B cell (primary cell): ENCODE measurements around the gene USB1. TPM values are rescaled to one million over a fixed set of nuclear protein-coding genes. Genes with fewer than 3 reads are reported as not detected.

Experiments used
- ATAC-seq: fragments of 200-7000 bp; cut with Tn5 transposase; one replicate; pipeline ENCODE4 v1.10.0; 2021; ENCODE audit warnings: low read depth, mild to moderate bottlenecking, moderate number of reproducible peaks, moderate library complexity
- CTCF ChIA-PET: fragments of 350-600 bp; sonication (Branson Sonifier 250); formaldehyde crosslinking; loops from one replicate; lab custom pipeline; 2021; ENCODE audit warnings: antibody characterized with exemption, inconsistent platforms; lab: Charles Lee
- POLR2A ChIA-PET: fragments of 350-600 bp; sonication (Branson Sonifier 250); formaldehyde crosslinking; loops from one replicate; lab custom pipeline; 2021; ENCODE audit warnings: antibody characterized with exemption; lab: Charles Lee
- DNase-seq: peaks from one replicate; pipeline ENCODE4 v3.0.0; 2013
- H2AFZ ChIP-seq: 2 replicates; pipeline ENCODE4 v1.6.1; 2012; ENCODE audit warnings: mild to moderate bottlenecking, low read depth, low read length; ENCODE audit not compliant: insufficient read depth, poor library complexity, severe bottlenecking
- H3K27ac ChIP-seq, 2 donors: 1 replicate in 1 of 2; 2 replicates in 1 of 2; pipeline ENCODE4 v1.5.1; 2012 to 2013; ENCODE audit warnings: low read length in 2 of 2, mild to moderate bottlenecking in 2 of 2, moderate library complexity in 1 of 2
- H3K27me3 ChIP-seq, 4 experiments: fragments of 200-600 bp in 1 of 4; sonication (generic) in 1 of 4; replicated peaks in 1 of 4; 1 replicate in 2 of 4; 2 replicates in 2 of 4; pipeline versions ENCODE4 v1.6.1 to v1.7.0; 2013 to 2016; ENCODE audit warnings: low read length in 3 of 4, mild to moderate bottlenecking in 2 of 4, mixed read lengths in 1 of 4, moderate library complexity in 1 of 4; ENCODE audit not compliant: insufficient read depth in 4 of 4, control insufficient read depth in 3 of 4; ENCODE audit errors: control extremely low read depth in 1 of 4
- H3K36me3 ChIP-seq, 2 experiments: replicated peaks in 1 of 2; 1 replicate in 1 of 2; 2 replicates in 1 of 2; pipeline versions ENCODE4 v1.6.1 to v1.7.1; 2013; ENCODE audit warnings: low read length in 1 of 2; ENCODE audit not compliant: insufficient read depth in 2 of 2, control insufficient read depth in 1 of 2; ENCODE audit errors: control extremely low read depth in 1 of 2, extremely low read depth in 1 of 2
- H3K4me1 ChIP-seq, 2 donors: fragments of 200-600 bp in 1 of 2; sonication (generic) in 1 of 2; 1 replicate in 1 of 2; 2 replicates in 1 of 2; pipeline versions ENCODE4 v1.5.1 to v1.6.1; 2013 to 2017; ENCODE audit warnings: low read length in 2 of 2; ENCODE audit not compliant: control insufficient read depth in 2 of 2, insufficient read depth in 2 of 2
- H3K4me2 ChIP-seq: replicated peaks from 2 replicates; pipeline ENCODE3; 2012; ENCODE audit warnings: mild to moderate bottlenecking, low read depth, low read length; ENCODE audit not compliant: poor library complexity, severe bottlenecking
- H3K4me3 ChIP-seq, 5 experiments: fragments of 200-600 bp in 1 of 5; sonication (generic) in 1 of 5; 1 replicate in 3 of 5; 2 replicates in 2 of 5; pipeline versions ENCODE4 v1.5.1 to v1.7.0; 2011 to 2016; ENCODE audit warnings: low read length in 4 of 5, mild to moderate bottlenecking in 4 of 5, low read depth in 2 of 5, control low read depth in 1 of 5, moderate library complexity in 1 of 5; ENCODE audit not compliant: insufficient read depth in 1 of 5; ENCODE audit errors: control extremely low read depth in 1 of 5, extremely low read depth in 1 of 5
- H3K79me2 ChIP-seq: fragments of 200-600 bp; sonication (generic); one replicate; pipeline ENCODE4 v1.6.0; 2016; ENCODE audit warnings: low read length; ENCODE audit not compliant: control insufficient read depth, insufficient read depth
- H3K9ac ChIP-seq: fragments of 200-600 bp; sonication (generic); 2 replicates; pipeline ENCODE4 v1.6.1; 2017; ENCODE audit warnings: mild to moderate bottlenecking, low read length, moderate library complexity
- H3K9me3 ChIP-seq, 3 donors: one replicate each; pipeline versions ENCODE4 v1.6.1 to v1.7.1; 2013; ENCODE audit warnings: low read length in 2 of 3; ENCODE audit not compliant: control insufficient read depth in 2 of 3, insufficient read depth in 1 of 3; ENCODE audit errors: control extremely low read depth in 1 of 3
- H4K20me1 ChIP-seq: 2 replicates; pipeline ENCODE4 v1.6.0; 2012; ENCODE audit warnings: mild to moderate bottlenecking, low read length; ENCODE audit not compliant: insufficient read depth, control insufficient read depth, poor library complexity, severe bottlenecking
- H3K27ac Mint-ChIP-seq: one replicate; pipeline ENCODE4 v1.8.0; 2021; ENCODE audit warnings: mixed read lengths
- H3K27me3 Mint-ChIP-seq: one replicate; pipeline ENCODE4 v1.8.0; 2021; ENCODE audit warnings: mixed read lengths
- H3K4me1 Mint-ChIP-seq: one replicate; pipeline ENCODE4 v1.8.0; 2021; ENCODE audit warnings: mixed read lengths
- H3K4me3 Mint-ChIP-seq: one replicate; pipeline ENCODE4 v1.8.0; 2021; ENCODE audit warnings: mixed read lengths
- H3K9me3 Mint-ChIP-seq: one replicate; pipeline ENCODE4 v1.8.0; 2022; ENCODE audit warnings: mixed read lengths; ENCODE audit not compliant: insufficient read depth
- EZH2 ChIP-seq: IDR thresholded peaks from 2 replicates; pipeline ENCODE4 v1.6.1; 2012; ENCODE audit warnings: borderline replicate concordance, low read depth, mild to moderate bottlenecking, moderate library complexity, low read length; ENCODE audit not compliant: insufficient read depth, poor library complexity, severe bottlenecking
- WGBS: methylation state at CpG from one replicate; pipeline ENCODE4 v1.1.5; 2013; ENCODE audit warnings: missing lambda C conversion rate; ENCODE audit not compliant: insufficient coverage; 5-methylcytosine and 5-hydroxymethylcytosine counted together
- intact Hi-C: fragments of 100-400 bp; cut with micrococcal nuclease; formaldehyde crosslinking; loops from one replicate; pipeline ENCODE4 v1.10.0; 2022
- polyA plus RNA-seq: library from polyadenylated mRNA; depleted of rRNA; stranded (reverse); fragments of >200 nt; gene quantifications from 2 replicates; pipeline ENCODE4 v1.2.3, GENCODE V29; 2012
- total RNA-seq, 2 donors: library from RNA; stranded (reverse); fragments of 120-200 nt in 1 of 2; gene quantifications; 1 replicate in 1 of 2; 2 replicates in 1 of 2; pipeline versions ENCODE4 v1.2.3 to v1.2.4, GENCODE V29; 2013 to 2022
- TF ChIP-seq, protein P1 (sequence below): fragments of 200-600 bp; IDR thresholded peaks from one replicate; pipeline ENCODE4 v1.8.0; 2022; ENCODE audit warnings: antibody characterized with exemption, mild to moderate bottlenecking

USB1 gene
- total and polyA plus RNA-seq, 2 donors (not counting 1 experiment from before 2014, with no cell fraction given) = 32.8 to 37.0 TPM

DNA sequence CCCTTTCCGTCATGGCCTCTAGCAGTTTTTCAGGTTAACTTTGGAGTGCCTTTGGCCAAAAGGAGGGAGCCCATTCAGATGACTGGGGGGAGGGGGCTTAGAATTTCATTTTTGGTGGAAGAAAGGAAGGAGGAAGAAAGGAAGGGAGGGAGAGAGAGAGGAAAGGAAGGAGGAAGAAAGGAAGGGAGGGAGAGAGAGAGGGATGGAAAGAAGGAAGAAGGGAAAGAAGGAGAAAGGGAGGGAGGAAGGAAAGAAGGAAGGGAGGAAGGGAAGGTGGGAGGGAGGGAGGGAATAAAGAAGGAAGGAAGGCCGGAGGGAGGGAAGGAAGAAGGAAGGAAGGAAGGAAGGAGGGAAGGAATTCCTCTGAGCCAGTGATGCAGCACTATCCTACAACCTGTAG lies 50.1 kb downstream of the USB1 start:
- POLR2A ChIA-PET = no interaction called here
- Histone ChIP-seq H3K27me3 (no peaks in the 10 kb centered on the region), H3K4me2 (no peak overlapping the region), H3K9me3 (peaks cover 0 to 3% (median 0%) of the 10 kb centered on the region in 3 donors), H3K36me3 (no peaks in the 10 kb centered on the region), H3K4me1 (no peaks in the 10 kb centered on the region), H2AFZ (no peak overlapping the region), H3K4me3 (no peak overlapping the region), H3K79me2 (no peaks in the 10 kb centered on the region), H3K27ac (no peak overlapping the region), H3K9ac (no peak overlapping the region), H4K20me1 (no peaks in the 10 kb centered on the region)
- H3K9me3 Mint-ChIP-seq = no peaks in the 10 kb centered on the region
- H3K27me3 Mint-ChIP-seq = peaks cover 5% of the 10 kb centered on the region
- no peak overlapping the region for H3K4me3 Mint-ChIP-seq
- CTCF ChIA-PET = no interaction called here
- no peak for TF ChIP-seq EZH2
- TF ChIP-seq, protein P1, sequence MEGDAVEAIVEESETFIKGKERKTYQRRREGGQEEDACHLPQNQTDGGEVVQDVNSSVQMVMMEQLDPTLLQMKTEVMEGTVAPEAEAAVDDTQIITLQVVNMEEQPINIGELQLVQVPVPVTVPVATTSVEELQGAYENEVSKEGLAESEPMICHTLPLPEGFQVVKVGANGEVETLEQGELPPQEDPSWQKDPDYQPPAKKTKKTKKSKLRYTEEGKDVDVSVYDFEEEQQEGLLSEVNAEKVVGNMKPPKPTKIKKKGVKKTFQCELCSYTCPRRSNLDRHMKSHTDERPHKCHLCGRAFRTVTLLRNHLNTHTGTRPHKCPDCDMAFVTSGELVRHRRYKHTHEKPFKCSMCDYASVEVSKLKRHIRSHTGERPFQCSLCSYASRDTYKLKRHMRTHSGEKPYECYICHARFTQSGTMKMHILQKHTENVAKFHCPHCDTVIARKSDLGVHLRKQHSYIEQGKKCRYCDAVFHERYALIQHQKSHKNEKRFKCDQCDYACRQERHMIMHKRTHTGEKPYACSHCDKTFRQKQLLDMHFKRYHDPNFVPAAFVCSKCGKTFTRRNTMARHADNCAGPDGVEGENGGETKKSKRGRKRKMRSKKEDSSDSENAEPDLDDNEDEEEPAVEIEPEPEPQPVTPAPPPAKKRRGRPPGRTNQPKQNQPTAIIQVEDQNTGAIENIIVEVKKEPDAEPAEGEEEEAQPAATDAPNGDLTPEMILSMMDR = no peak
- H3K27ac Mint-ChIP-seq = no peak overlapping the region
- H3K4me1 Mint-ChIP-seq = no peaks in the 10 kb centered on the region
- WGBS = 100% methylated on average over 1 of the region's 2 CpGs
- DNase-seq = no peak
- no peak for ATAC-seq
- intact Hi-C loops = no loop called here

DNA sequence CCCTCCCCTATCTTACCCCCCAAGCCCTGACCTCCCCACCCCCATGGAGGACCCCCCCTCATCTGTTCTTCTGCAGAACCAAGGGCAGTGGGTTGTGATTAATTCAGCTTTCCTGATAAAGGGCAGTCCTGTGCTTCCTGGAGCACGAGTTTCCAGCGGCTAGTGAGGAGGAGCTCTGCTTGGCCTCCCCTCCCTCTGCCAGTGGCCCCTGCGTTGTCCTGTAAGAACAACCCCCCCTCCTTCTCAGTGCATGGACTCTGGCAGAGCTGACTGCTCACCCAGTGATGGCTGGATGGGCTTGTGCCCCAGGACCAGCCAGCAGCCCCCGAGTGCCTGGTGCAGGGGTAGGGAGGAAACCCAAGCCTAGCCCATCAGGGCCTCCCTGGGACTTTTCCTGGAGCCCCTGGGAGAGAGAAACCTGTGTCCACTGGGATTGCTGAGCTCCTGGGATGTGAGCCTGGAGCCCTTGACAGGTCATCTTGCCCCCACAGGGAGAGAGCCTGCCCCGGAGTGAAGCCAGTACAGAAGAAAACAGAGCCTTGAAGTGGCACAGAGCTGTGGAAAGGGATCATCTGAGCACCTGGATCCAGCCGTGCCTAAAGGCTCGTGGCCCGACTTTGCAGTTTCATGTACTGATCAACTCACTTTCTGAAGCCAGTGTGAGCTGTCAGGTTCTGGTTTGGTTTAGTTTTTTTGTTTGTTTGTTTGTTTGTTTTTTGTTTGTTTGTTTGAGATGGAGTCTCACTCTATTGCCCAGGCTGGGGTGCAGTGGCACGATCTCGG lies 50.8 kb downstream of the USB1 start:
- Histone ChIP-seq H3K9me3 (peaks cover 0 to 3% (median 0%) of the 10 kb centered on the region in 3 donors), H3K4me2 (no peak overlapping the region), H3K4me1 (no peaks in the 10 kb centered on the region), H3K9ac (no peak overlapping the region), H3K27me3 (no peaks in the 10 kb centered on the region), H3K79me2 (no peaks in the 10 kb centered on the region), H4K20me1 (no peaks in the 10 kb centered on the region), H3K27ac (no peak overlapping the region), H2AFZ (no peak overlapping the region), H3K4me3 (no peak overlapping the region), H3K36me3 (no peaks in the 10 kb centered on the region)
- TF ChIP-seq EZH2 = no peak
- TF ChIP-seq, protein P1 = no peak
- H3K9me3 Mint-ChIP-seq = no peaks in the 10 kb centered on the region
- ChIA-PET POLR2A (no interaction called here), CTCF (no interaction called here)
- no peak overlapping the region for H3K4me3 Mint-ChIP-seq
- intact Hi-C loops = no loop called here
- WGBS = 84% methylated on average over 5 of the region's 10 CpGs
- no peaks in the 10 kb centered on the region for H3K4me1 Mint-ChIP-seq
- ATAC-seq (no peak), DNase-seq (no peak)
- no peak overlapping the region for H3K27ac Mint-ChIP-seq
- peaks cover 5% of the 10 kb centered on the region for H3K27me3 Mint-ChIP-seq
